ENCODE results near the gene MRPS12. TPM values are rescaled to one million over a fixed set of nuclear protein-coding genes. Genes with fewer than 3 reads are reported as not detected.

The MRPS12 gene
- total RNA-seq, 1 donor from 2014 or later: 32.0 TPM

DNA sequence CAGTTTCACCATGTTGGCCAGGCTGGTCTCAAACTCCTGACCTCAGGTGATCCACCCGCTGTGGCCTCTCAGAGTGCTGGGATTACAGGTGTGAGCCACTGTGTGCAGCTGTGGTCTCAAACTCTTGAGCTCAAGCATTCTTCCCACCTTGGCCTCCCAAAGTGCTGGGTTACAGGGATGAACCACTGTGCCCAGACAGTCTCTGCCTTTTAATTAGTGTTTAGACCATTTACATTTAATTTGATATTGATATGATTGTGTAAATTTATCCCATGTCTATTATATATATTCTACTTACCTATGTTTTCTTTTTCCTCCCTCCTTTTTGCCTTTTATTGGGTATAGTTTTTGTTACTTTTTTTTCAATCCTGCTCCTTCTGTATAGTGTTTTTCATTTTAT is 29.1 kb upstream of the MRPS12 start:
- Mint-ChIP-seq H3K4me3 (ENCODE audit: unreplicated experiment) (no peak overlapping the region), H3K27me3 (ENCODE audit: unreplicated experiment) (peaks cover 7% of the 10 kb centered on the region), H3K4me1 (ENCODE audit: unreplicated experiment) (peaks cover 18% of the 10 kb centered on the region), H3K36me3 (ENCODE audit: low read depth, unreplicated experiment) (peaks cover 12% of the 10 kb centered on the region), H3K9me3 (ENCODE audit: unreplicated experiment) (no peaks in the 10 kb centered on the region), H3K27ac (ENCODE audit: unreplicated experiment) (no peak overlapping the region)
- TF ChIP-seq, protein P1, sequence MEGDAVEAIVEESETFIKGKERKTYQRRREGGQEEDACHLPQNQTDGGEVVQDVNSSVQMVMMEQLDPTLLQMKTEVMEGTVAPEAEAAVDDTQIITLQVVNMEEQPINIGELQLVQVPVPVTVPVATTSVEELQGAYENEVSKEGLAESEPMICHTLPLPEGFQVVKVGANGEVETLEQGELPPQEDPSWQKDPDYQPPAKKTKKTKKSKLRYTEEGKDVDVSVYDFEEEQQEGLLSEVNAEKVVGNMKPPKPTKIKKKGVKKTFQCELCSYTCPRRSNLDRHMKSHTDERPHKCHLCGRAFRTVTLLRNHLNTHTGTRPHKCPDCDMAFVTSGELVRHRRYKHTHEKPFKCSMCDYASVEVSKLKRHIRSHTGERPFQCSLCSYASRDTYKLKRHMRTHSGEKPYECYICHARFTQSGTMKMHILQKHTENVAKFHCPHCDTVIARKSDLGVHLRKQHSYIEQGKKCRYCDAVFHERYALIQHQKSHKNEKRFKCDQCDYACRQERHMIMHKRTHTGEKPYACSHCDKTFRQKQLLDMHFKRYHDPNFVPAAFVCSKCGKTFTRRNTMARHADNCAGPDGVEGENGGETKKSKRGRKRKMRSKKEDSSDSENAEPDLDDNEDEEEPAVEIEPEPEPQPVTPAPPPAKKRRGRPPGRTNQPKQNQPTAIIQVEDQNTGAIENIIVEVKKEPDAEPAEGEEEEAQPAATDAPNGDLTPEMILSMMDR (IDR thresholded peaks at IDR 0.05; ENCODE audit: unreplicated experiment): no peak
- DNase-seq (ENCODE audit: low spot score): no peak

DNA sequence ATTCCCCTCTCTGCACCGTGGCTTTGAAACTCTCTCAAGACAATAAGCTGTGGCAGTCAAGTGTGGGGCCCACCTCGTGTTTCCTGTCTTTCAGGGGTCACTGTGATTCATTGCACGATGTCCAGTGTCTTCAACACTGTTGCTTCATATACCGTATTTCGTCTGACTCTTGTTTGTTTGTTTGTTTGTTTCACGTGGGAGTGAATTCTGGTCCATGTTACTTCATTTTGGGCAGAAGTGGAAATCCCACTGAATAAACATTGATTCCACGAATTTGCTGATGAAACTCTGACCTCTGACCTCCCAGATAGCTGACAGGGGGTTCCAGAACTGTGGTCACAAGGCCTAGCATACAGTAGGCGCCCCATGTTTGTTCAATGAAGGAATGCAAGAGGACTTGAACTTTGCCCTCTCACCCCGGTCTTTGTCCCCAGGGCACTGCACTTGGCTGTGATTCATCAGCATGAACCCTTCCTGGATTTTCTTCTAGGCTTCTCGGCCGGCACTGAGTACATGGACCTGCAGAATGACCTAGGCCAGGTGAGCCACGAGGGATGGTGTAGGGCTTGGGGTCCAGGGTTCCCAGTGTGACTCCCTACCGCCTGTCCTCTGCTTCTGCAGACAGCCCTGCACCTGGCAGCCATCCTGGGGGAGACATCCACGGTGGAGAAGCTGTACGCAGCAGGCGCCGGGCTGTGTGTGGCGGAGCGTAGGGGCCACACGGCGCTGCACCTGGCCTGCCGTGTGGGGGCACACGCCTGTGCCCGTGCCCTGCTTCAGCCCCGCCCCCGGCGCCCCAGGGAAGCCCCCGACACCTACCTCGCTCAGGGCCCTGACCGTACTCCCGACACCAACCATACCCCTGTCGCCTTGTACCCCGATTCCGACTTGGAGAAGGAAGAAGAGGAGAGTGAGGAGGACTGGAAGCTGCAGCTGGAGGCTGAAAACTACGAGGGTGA is 25.9 kb upstream of the MRPS12 start:
- Mint-ChIP-seq H3K9me3 (ENCODE audit: unreplicated experiment) (no peaks in the 10 kb centered on the region), H3K4me1 (ENCODE audit: unreplicated experiment) (peaks cover 10% of the 10 kb centered on the region), H3K27ac (ENCODE audit: unreplicated experiment) (no peak overlapping the region), H3K27me3 (ENCODE audit: unreplicated experiment) (peaks cover 3% of the 10 kb centered on the region), H3K36me3 (ENCODE audit: low read depth, unreplicated experiment) (peaks cover 19% of the 10 kb centered on the region), H3K4me3 (ENCODE audit: unreplicated experiment) (no peak overlapping the region)
- no peak for DNase-seq (ENCODE audit: low spot score)
- TF ChIP-seq, protein P1 (IDR thresholded peaks at IDR 0.05; ENCODE audit: unreplicated experiment): no peak

DNA sequence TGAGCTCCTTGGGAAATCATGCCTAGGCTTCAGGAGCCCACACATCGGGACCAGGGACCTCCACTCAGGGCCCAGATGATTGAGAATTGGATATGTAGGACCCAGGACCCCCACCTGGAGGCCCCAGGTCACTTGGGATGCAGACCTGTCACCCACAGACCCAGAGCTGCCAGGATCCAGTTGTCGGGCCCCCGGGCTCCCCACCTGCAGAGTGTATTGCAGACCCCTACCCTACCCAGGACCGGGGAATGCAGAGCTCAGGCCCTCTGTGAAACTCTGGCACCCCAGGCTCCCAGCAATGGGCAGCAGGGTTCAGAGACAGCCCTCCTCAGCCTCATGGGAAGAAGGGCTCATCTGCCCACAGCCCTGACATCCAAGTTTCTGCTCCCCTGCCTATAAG is 25.1 kb upstream of the MRPS12 start:
- no peak overlapping the region for H3K27ac Mint-ChIP-seq (ENCODE audit: unreplicated experiment)
- TF ChIP-seq, protein P1 (IDR thresholded peaks at IDR 0.05; ENCODE audit: unreplicated experiment): no peak
- H3K4me1 Mint-ChIP-seq (ENCODE audit: unreplicated experiment): peaks cover 10% of the 10 kb centered on the region
- peaks cover 20% of the 10 kb centered on the region for H3K36me3 Mint-ChIP-seq (ENCODE audit: low read depth, unreplicated experiment)
- no peak overlapping the region for H3K4me3 Mint-ChIP-seq (ENCODE audit: unreplicated experiment)
- no peaks in the 10 kb centered on the region for H3K9me3 Mint-ChIP-seq (ENCODE audit: unreplicated experiment)
- no peak for DNase-seq (ENCODE audit: low spot score)
- peaks cover 1% of the 10 kb centered on the region for H3K27me3 Mint-ChIP-seq (ENCODE audit: unreplicated experiment)

DNA sequence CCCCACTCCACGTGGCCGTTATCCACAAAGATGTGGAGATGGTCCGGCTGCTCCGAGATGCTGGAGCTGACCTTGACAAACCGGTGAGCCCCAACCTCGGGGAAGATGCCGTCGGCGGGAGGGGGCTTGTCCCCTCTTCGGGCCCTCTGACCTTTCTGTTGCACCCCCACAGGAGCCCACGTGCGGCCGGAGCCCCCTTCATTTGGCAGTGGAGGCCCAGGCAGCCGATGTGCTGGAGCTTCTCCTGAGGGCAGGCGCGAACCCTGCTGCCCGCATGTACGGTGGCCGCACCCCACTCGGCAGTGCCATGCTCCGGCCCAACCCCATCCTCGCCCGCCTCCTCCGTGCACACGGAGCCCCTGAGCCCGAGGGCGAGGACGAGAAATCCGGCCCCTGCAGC is 23.5 kb upstream of the MRPS12 start:
- Mint-ChIP-seq H3K9me3 (ENCODE audit: unreplicated experiment) (no peaks in the 10 kb centered on the region), H3K36me3 (ENCODE audit: low read depth, unreplicated experiment) (peaks cover 23% of the 10 kb centered on the region), H3K27me3 (ENCODE audit: unreplicated experiment) (peaks cover 2% of the 10 kb centered on the region), H3K4me1 (ENCODE audit: unreplicated experiment) (peaks cover 7% of the 10 kb centered on the region), H3K4me3 (ENCODE audit: unreplicated experiment) (peak overlapping the region; percentile 57), H3K27ac (ENCODE audit: unreplicated experiment) (no peak overlapping the region)
- no peak for DNase-seq (ENCODE audit: low spot score)
- TF ChIP-seq, protein P1 (IDR thresholded peaks at IDR 0.05; ENCODE audit: unreplicated experiment): no peak

DNA sequence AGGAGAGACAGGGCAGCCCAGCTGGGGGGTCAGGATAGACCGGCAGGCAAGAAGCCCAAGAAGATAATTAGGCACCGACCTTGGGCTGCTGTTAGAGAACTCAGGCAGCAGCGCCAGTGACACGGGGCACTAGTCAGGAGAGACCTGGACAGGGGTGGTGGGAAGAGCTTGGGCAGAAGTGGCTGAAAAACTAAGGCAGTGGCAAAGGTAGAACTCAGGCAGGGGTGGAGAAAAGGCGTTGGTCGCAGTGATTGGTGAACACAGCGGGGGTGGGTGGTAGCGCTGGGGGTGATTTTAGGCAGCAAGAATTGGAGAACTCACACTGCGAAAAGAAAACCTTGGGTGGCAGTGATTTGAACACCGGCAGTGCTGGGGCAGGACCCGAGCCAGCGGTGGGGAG is 23.1 kb upstream of the MRPS12 start:
- Mint-ChIP-seq H3K9me3 (ENCODE audit: unreplicated experiment) (no peaks in the 10 kb centered on the region), H3K4me3 (ENCODE audit: unreplicated experiment) (peak overlapping the region; percentile 57)

More for the DNA sequence above, 23.1 kb upstream of the MRPS12 start:
- H3K4me1 Mint-ChIP-seq (ENCODE audit: unreplicated experiment): peaks cover 7% of the 10 kb centered on the region
- peaks cover 23% of the 10 kb centered on the region for H3K36me3 Mint-ChIP-seq (ENCODE audit: low read depth, unreplicated experiment)
- TF ChIP-seq, protein P1 (IDR thresholded peaks at IDR 0.05; ENCODE audit: unreplicated experiment): no peak
- peak overlapping the region; percentile 50 for H3K27ac Mint-ChIP-seq (ENCODE audit: unreplicated experiment)
- no peak for DNase-seq (ENCODE audit: low spot score)
- peaks cover 3% of the 10 kb centered on the region for H3K27me3 Mint-ChIP-seq (ENCODE audit: unreplicated experiment)
